DLD1 (cell line): ENCODE measurements around the gene IRF5.
"Not testable (repeated sequence)": the region's sequence is repeated elsewhere in the genome, so short reads cannot be mapped to it uniquely, and the experiment has no call there.

Source experiments
- in situ Hi-C: cut with HindIII; loops from 2 replicates; pipeline ENCODE4 v1.10.0; 2017; ENCODE audit warnings: low sequenced_read_pairs

IRF5 gene

DNA sequence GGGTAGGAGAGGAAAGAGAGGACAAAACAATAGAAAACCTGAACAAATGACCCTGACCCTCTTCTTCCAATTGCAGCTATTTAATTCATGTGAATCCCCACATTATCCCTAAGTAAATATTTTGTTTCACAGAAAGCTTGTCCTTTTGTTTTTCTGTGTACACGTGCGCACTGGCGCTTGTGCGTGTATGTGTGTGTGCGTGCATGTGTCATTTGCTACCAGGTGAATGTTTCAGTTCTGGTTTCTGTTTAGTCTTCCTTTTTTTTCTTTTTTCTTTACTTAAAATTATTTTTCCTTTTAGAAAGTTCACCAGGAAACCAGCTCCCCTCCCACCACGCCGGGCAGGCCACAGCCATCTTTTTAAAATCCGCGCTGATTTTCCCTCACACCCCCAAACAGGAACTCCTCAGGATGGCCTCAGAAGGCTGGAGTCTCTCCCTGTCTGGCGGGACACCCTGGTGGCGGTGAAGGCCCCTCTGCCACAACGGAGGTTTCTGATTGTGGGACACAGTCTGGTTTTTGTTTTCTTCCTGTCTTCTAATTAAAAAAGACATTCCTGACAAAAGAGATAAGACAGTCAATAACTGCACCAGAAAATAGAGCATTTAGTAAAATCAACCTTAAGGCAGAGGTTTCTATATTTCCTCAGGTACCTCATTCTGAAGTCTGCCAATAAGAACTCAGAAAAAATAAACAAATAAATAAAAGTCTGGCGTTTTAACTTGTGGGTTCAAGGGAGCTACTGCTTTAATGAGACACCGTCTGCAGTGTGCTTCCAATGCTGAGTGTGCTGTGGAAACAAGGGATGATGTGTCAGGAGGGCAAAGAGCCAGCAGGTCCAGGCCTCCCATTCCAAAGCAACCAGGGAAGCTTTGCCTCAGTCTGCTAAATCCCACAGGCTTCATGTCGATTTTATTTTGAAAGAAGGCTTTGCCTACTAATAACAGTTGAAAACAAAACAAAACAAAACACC, 17.4 kb downstream of the IRF5 start:
- in situ Hi-C loops, result no loop called here

DNA sequence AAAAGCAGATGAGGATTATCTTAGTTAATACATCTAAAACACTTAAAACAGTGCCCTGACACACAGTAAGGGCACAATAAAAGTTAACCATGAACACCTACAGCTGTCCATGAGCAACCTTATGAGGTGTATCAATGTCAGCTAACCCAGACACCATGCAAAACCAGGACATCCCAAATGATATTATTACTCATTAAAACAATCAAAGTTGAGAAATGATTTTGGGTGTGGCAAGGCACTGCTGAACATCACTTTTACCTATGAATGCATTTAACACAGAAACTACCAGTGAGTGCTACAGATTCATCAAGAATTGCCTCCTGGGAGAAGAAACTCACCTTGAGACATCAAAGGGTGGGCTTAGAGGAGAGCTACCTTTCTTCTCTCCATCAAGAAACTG, 18.3 kb downstream of the IRF5 start:
- in situ Hi-C loops, result no loop called here

DNA sequence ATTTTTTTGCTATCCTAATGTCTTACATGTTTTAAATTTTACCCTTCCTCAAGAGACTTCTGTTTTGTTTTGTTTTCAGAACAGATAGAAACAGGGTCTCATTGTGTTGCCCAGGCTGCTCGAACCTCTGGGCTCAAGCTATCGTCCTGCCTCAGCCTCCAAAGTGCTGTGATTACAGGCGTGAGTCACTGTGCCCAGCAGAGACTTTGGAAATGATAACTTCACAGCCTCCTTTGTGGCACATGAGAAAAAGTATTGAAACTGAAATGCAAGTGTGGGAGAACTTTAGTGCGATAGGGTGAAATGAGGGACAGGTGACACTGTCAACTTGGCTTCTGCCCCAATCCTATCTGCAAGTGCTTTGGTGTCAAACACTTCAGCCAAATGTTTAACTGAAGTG, 21.6 kb downstream of the IRF5 start:
- in situ Hi-C loops, result no loop called here

DNA sequence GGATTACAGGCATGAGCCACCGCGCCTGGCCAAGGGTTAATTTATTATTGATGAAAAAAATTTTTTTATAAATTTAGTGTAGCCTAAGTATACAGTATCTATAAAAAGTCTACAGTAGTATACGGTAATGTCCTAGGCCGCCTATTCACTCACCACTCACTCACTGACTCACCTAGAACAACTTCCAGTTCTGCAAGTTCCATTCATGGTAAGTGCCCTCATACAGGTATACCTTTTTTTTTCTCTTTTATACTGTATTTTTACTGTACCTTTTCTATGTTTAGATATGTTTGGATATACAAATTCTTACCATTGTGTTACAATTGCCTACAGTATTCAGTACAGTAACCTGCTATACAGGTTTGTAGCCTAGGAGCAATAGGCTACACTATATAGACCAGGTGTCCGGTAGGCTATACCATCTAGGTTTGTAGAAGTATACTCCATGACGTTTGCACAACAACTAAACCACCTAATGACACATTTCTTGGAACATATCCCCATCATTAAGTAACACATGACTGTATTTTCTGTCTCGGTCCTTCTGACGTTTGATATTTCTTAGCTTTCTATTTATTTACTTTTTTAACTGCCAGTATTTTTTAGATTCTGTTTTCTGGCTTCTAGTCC, 23.4 kb downstream of the IRF5 start:
- in situ Hi-C loops, result no loop called here

DNA sequence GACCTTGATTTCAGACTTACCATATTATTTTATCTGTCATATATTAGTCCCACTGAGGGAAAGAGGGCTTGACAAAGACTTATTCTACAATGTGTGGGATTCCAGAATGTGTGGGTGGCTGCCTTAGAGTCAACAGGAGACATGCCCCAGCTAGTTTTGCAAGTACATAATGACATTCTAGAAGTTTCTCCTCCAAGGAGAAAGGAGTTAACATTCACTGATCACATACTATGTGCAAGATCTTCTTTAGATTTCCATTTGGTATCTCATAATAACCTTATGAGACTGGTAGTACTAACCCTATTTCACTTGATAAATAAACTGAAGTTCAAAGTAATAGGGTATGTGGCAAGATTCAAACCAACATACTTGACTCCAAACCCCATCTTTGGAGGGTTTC, 25.2 kb downstream of the IRF5 start:
- in situ Hi-C loops, result no loop called here

DNA sequence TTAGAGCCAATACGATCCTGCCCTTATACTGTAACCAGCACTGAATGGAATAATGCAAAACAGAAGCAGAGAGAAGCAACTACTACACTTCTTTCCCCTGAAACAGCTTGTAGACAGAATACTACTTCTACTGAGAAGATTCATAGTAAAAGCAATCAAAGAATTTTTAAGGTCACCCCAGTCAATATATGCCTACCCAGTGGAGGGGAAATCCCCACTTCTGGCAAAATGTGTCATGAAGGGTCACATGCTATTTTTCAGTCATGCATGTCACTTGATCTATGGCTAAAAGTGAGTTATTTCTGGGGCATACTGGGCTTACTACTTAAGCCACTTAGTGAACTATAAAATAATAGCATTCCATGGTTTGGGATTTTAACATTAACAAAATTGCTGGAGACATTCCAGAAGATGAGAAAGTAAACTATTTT, 25.6 kb downstream of the IRF5 start:
- in situ Hi-C loops, result no loop called here

DNA sequence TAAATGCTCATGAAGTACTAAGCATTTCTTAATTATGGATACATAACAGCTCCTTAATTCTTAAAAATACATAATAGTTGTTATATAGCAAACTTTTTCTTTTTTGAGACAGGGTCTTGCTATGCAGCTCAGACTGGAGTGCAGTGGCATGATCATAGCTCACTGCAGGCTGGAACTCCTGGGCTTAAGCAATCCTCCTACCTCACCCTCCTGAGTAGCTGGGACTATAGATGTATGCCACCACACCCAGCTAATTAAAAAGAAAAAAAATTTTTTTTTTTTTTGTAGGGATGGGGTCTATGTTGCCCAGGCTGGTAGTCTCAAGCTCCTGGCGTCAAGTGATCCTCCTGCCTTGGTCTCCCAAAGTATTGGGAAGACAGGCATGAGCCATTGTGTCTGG, 30.9 kb downstream of the IRF5 start:
- in situ Hi-C loops, result no loop called here

DNA sequence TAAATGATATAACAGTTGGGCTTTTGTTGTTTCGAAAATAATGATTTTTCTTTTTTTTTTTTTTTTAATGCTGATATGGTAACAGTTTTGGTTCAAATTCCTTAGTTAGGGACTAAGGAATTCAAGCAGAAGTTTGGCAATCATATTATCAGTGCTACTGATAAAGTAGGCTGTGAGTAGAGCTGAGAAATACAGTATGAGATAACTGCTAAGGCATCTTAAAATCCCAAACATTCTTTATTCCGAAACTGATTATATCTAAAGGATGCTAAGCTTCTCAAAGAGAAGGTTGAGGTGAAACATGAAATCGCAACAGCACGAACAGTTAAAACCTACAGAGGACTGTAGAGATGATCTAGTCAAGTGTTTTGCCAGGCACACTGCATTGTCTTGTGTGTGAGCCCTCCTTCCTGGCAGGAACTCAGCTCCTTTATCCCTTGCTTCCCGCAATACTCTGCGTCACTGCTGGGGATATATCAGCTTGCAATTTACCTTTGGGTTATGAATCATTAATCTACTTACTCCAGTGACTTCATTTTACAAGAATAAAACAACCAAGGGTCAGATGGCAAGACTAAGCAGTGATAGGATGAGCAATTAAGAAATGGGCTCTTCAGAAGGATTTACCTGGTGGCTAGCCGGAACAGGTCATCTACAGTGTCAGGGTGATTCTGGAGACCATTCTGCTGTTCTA, 36.7 kb downstream of the IRF5 start:
- in situ Hi-C loops, result no loop called here

DNA sequence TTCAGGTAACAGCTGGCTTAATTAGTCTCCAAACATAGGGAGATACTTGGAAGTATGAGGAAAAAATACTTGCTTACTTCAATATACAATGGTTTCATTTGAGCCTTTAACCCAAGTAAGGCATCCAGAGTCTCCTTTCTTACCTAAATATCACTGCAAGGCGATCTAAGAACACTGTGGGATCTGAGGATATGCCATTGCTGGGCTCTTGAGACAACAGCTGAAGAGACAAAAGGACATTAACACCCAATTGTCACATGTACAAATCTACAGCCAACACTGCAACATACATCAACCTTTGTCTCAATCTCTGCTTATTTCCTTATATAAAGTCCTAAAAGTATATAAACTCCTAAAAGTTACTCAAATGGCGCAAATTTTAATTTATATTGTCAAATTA, 44.4 kb downstream of the IRF5 start:
- in situ Hi-C loops, result no loop called here

DNA sequence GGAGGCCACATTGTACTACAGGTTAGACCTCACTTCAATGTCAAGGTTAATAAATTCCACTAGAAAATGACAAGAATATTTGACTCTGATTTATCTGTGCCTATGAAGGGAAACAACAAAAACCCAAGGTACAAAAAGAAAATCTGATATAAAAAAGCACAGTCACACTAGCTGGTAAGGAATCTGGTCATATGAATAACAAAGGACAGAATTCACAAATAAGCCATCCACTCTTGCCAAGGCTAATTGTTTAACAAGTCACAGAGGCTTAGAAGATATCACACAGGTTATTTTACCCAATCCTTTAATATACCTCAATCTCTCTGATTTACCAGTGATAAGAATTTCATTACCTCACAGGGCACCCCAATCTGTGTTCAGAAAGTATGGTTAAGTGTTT, 47.9 kb downstream of the IRF5 start:
- in situ Hi-C loops, result no loop called here

DNA sequence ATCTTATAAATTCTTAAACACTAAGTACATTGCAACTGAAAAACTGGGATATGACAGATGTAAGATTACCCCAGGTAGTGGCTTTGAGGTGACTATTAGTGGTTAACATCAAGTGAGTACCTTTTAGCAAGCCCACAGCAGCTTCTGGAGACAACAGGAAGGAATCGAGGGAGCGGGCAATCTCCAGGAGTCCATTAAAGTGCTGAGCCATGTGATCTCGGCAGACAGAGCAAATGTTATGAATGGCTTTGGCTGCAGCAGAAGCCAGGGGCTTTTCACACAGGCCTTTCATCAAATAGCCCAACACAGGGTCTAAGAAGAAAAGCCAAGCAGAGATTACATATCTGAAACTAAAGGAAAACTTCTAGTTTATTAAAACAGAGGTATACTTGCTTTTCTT, 48.9 kb downstream of the IRF5 start:
- in situ Hi-C loops, result no loop called here

DNA sequence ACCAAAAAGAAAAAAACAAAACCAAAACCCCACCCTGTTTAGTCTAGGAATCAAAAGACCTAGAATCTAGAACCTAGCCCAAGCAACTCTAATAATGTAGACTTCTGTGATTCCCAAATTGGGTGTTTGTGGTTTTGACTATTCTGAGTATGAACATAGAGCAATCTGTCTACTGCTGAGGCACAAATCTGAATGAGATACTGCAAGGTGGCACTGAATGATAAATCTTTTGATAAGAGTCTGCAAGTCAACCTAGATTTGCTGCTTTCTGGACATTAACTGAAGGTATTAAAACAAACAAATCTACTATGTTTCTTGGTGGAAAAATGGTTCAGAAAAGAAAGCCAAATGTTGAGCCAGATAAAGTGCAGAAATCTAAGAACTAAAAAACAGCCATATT, 50.6 kb downstream of the IRF5 start:
- in situ Hi-C loops, result no loop called here

DNA sequence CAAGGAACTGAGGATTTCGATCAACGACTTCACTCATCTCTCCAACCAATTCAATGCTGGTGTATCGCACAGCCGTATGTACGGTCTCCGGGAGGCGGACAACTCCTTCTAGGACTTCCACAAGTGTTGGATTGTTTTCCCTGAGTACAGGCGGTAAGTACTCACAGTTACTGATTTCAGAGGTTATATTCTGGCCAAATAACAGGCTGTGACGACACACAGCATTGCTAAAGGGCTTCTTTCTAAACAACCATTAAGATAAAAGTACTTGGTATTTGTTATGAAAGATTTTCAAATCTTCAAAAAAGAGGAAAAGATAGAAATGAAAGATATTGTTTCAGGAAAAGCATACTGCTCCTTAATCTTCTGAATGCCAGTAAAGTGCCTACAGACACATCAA, 52.2 kb downstream of the IRF5 start:
- in situ Hi-C loops, result no loop called here

DNA sequence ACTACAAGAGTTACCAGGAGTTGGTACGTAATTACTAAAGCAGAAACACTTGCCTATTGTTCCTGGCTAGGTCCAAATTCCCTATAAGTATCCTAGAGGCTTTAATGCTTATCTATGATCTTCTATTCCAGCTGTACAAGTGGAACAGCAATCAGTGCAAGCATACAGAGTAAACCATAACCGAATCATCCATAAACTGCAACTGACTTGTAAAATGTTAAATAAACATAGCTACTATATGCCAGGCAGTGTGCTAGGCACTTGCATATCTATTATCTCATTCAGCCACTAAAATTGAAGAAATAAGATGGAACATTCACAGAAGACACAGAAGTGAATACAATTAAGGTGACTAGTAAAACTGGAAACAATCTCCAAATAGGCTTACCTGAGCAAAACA, 55.7 kb downstream of the IRF5 start:
- in situ Hi-C loops, result no loop called here

DNA sequence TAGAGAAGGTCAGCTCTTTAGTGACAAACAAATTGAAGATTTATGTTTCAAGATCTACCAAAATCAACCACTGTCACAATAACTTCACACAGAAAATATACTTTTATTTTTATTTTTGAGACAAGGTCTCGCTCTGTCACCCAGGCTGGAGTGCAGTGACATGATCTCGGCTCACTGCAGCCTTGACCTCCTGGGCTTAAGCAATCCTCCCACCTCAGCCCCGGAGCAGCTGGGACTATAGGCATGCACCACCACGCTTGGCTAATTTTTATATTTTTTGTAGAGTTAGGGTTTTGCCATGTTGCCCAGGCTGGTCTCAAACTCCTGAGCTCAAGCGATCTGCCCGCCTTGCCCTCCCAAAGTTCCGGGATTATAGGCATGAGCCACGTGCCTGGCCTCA, 56.8 kb downstream of the IRF5 start:
- in situ Hi-C loops, result not testable (repeated sequence)

DNA sequence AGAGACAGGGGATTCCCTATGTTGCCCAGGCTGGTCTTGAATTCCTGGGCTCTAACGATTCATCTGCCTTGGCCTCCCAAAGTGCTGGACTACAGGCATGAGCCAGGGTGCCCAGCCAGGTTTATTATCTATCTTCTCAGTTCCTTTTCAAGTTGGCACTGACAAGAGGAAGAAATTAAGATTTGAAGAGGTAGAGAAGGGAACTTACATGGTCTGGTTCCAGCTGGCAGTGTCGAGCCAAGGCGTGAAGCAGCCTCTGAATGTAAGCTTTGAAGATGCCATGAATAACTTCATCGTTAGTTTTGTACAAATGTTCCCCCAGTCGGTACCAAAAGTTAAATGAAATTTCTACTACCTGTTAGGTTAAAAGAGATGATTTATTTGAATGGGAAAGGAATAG, 59.5 kb downstream of the IRF5 start:
- in situ Hi-C loops, result no loop called here
